Bronchial epithelial cell (primary cell): Measurements from ENCODE around the gene NLRP4. TPM values are rescaled to one million over a fixed set of nuclear protein-coding genes. Genes with fewer than 3 reads are reported as not detected.

Experiments
- DNase-seq: peaks from one replicate; pipeline ENCODE4 v3.0.0-alpha.2; 2010; ENCODE audit warnings: low read depth
- FAIRE-seq: peaks from 2 replicates; lab custom pipeline; 2011; peaks lifted over from hg19 to GRCh38; lab: Jason Lieb, UNC
- H3K27me3 ChIP-seq: 2 replicates; pipeline ENCODE4 v1.5.1; 2011; ENCODE audit warnings: low read length; ENCODE audit not compliant: control insufficient read depth, insufficient read depth
- H3K36me3 ChIP-seq: 2 replicates; pipeline ENCODE4 v1.5.1; 2011; ENCODE audit warnings: low read length; ENCODE audit not compliant: control insufficient read depth, insufficient read depth
- H3K4me3 ChIP-seq: 2 replicates; pipeline ENCODE4 v1.5.1; 2011; ENCODE audit warnings: mild to moderate bottlenecking, low read depth, low read length, control low read depth
- CTCF ChIP-seq: IDR thresholded peaks from 2 replicates; pipeline ENCODE4 v1.5.1; 2011; ENCODE audit warnings: mild to moderate bottlenecking, moderate library complexity, low read length, control low read depth, inconsistent platforms; ENCODE audit not compliant: insufficient read depth, severe bottlenecking
- total RNA-seq: library from RNA; depleted of rRNA; stranded (reverse); fragments of >200 nt; gene quantifications from 2 replicates; pipeline ENCODE4 v1.2.1, GENCODE V29; 2014

The NLRP4 gene
- total RNA-seq, 1 donor from 2014 or later: not detected

- Histone ChIP-seq H3K36me3 (no peaks in the 10 kb centered on the region), H3K27me3 (no peaks in the 10 kb centered on the region), H3K4me3 (no peak overlapping the region)
- TF ChIP-seq CTCF: no peak
- DNase-seq (no peak), FAIRE-seq (no peak)
These were observed 22.6 kb downstream of the NLRP4 start for GRCh38 chr19:55858969-55859368.

- FAIRE-seq (no peak), DNase-seq (no peak)
- no peaks in the 10 kb centered on the region for H3K27me3 ChIP-seq
- H3K36me3 ChIP-seq: no peaks in the 10 kb centered on the region
- H3K4me3 ChIP-seq: no peak overlapping the region
- TF ChIP-seq CTCF: no peak
These were observed 30.2 kb downstream of the NLRP4 start for GRCh38 chr19:55866521-55866920.

GRCh38 chr19:55867101-55867500 is 30.8 kb downstream of the NLRP4 start:
- no peaks in the 10 kb centered on the region for H3K36me3 ChIP-seq
- DNase-seq (no peak), FAIRE-seq (peak; percentile 84)
- no peak overlapping the region for H3K4me3 ChIP-seq
- H3K27me3 ChIP-seq: no peaks in the 10 kb centered on the region
- no peak for TF ChIP-seq CTCF

- FAIRE-seq (no peak), DNase-seq (no peak)
- no peak for TF ChIP-seq CTCF
- Histone ChIP-seq H3K36me3 (no peaks in the 10 kb centered on the region), H3K27me3 (no peaks in the 10 kb centered on the region), H3K4me3 (no peak overlapping the region)
These were observed 34.4 kb downstream of the NLRP4 start for GRCh38 chr19:55870736-55871135.

GRCh38 chr19:55877211-55877610 is 40.9 kb downstream of the NLRP4 start:
- Histone ChIP-seq H3K4me3 (no peak overlapping the region), H3K36me3 (no peaks in the 10 kb centered on the region), H3K27me3 (no peaks in the 10 kb centered on the region)
- FAIRE-seq (no peak), DNase-seq (no peak)
- TF ChIP-seq CTCF: no peak

GRCh38 chr19:55882626-55883025 is 46.3 kb downstream of the NLRP4 start:
- FAIRE-seq (no peak), DNase-seq (no peak)
- Histone ChIP-seq H3K27me3 (no peaks in the 10 kb centered on the region), H3K4me3 (no peak overlapping the region), H3K36me3 (no peaks in the 10 kb centered on the region)
- no peak for TF ChIP-seq CTCF
